K562 (cell line): ENCODE results near the gene KIF18B. TPM values are rescaled to one million over a fixed set of nuclear protein-coding genes. Genes with fewer than 3 reads are reported as not detected.

Experiments used
- ATAC-seq: fragments of 200-7000 bp; cut with Tn5 transposase; 3 replicates; pipeline ENCODE4 v1.9.1; 2020; ENCODE audit warnings: moderate library complexity
- BruUV-seq: library from RNA; stranded (reverse); fragments of 400-500 nt; replicated peaks from 2 replicates; lab custom pipeline; 2021; lab: Mats Ljungman, UMichigan
- CTCF ChIA-PET: fragments of 300-600 bp; formaldehyde crosslinking; extraction: SDS; loops from one replicate; lab custom pipeline; 2021; ENCODE audit warnings: low intra/inter-chr PET ratio; lab: Yijun Ruan, JAX
- POLR2A ChIA-PET: fragments of 300-600, 350-650 bp; sonication (Branson Sonifier 250); formaldehyde crosslinking; extraction: SDS; loops from one replicate; lab custom pipeline; 2021; ENCODE audit warnings: antibody characterized with exemption, inconsistent platforms; lab: Yijun Ruan, JAX
- DNase-seq, 4 experiments: peaks; one replicate each; pipeline versions ENCODE4 v3.0.0 to v3.0.0-alpha.2; 2011 to 2018; ENCODE audit warnings: low spot score in 3 of 4, mixed read lengths in 3 of 4; ENCODE audit errors: extremely low read depth in 1 of 4
- FAIRE-seq: peaks from 2 replicates; lab custom pipeline; 2011; peaks lifted over from hg19 to GRCh38; lab: Jason Lieb, UNC
- H2AFZ ChIP-seq: 2 replicates; pipeline ENCODE4 v1.6.0; 2011; ENCODE audit warnings: low read depth, low read length, control low read depth, inconsistent platforms
- H3K27ac ChIP-seq: fragments of 200-600 bp; 3 replicates; pipeline ENCODE4 v1.8.0; 2011; ENCODE audit warnings: low read depth, mild to moderate bottlenecking, control low read depth, inconsistent platforms, low read length, moderate library complexity, mixed read lengths; ENCODE audit errors: extremely low read depth
- H3K27me3 ChIP-seq, 2 experiments: fragments of 300-600 bp in 1 of 2; 2 replicates in 1 of 2; 3 replicates in 1 of 2; pipeline versions ENCODE4 v1.6.0 to v1.8.0; 2011; ENCODE audit warnings: inconsistent platforms in 2 of 2, low read length in 2 of 2, mild to moderate bottlenecking in 1 of 2, mixed read lengths in 1 of 2, moderate library complexity in 1 of 2; ENCODE audit not compliant: control insufficient read depth in 2 of 2, insufficient read depth in 2 of 2
- H3K36me3 ChIP-seq: fragments of 300-600 bp; 3 replicates; pipeline ENCODE4 v1.8.0; 2011; ENCODE audit warnings: mild to moderate bottlenecking, low read length, inconsistent platforms; ENCODE audit not compliant: control insufficient read depth, insufficient read depth
- H3K4me1 ChIP-seq, 2 experiments: fragments of 200-600 bp in 1 of 2; replicated peaks in 1 of 2; 2 replicates in 1 of 2; 3 replicates in 1 of 2; pipeline versions ENCODE4 v1.5.1 to v1.8.0; 2011; ENCODE audit warnings: inconsistent platforms in 2 of 2, low read length in 2 of 2, mild to moderate bottlenecking in 1 of 2, mixed read lengths in 1 of 2, moderate library complexity in 1 of 2; ENCODE audit not compliant: control insufficient read depth in 2 of 2, insufficient read depth in 2 of 2
- H3K4me2 ChIP-seq: 2 replicates; pipeline ENCODE4 v1.6.1; 2011; ENCODE audit warnings: low read length, control low read depth, inconsistent platforms, mixed read lengths; ENCODE audit not compliant: insufficient read depth
- H3K4me3 ChIP-seq: fragments of 200-600 bp; sonication (generic), shearing (Covaris generic); 2 replicates; pipeline ENCODE4 v1.5.1; 2016; ENCODE audit warnings: control low read depth, inconsistent platforms
- H3K79me2 ChIP-seq: fragments of 200-600 bp; 3 replicates; pipeline ENCODE4 v1.8.0; 2011; ENCODE audit warnings: low read length, inconsistent platforms; ENCODE audit not compliant: control insufficient read depth, insufficient read depth
- H3K9ac ChIP-seq, 2 experiments: 2 replicates each; pipeline versions ENCODE4 v1.6.0 to v1.6.1; 2011; ENCODE audit warnings: low read depth in 2 of 2, low read length in 2 of 2, control low read depth in 1 of 2, inconsistent platforms in 1 of 2, mild to moderate bottlenecking in 1 of 2, mixed read lengths in 1 of 2; ENCODE audit not compliant: insufficient read depth in 1 of 2
- H3K9me1 ChIP-seq: one replicate; pipeline ENCODE4 v1.6.0; 2011; ENCODE audit warnings: inconsistent platforms, mild to moderate bottlenecking, low read length, moderate library complexity; ENCODE audit not compliant: control insufficient read depth, insufficient read depth
- H3K9me3 ChIP-seq: replicated peaks from 2 replicates; pipeline ENCODE4 v1.5.1; 2011; ENCODE audit warnings: low read depth, low read length, inconsistent platforms; ENCODE audit not compliant: control insufficient read depth, insufficient read depth
- H4K20me1 ChIP-seq: replicated peaks from 2 replicates; pipeline ENCODE4 v1.6.1; 2011; ENCODE audit warnings: low read length, inconsistent platforms, mixed read lengths; ENCODE audit not compliant: control insufficient read depth, insufficient read depth
- RBFOX2 ChIP-seq: fragments of 200-400 bp; formaldehyde crosslinking; IDR thresholded peaks from 2 replicates; pipeline ENCODE4 v1.6.1; 2017; ENCODE audit warnings: low read depth, mild to moderate bottlenecking, low read length, moderate library complexity
- ZNF184 ChIP-seq: sonication (generic); formaldehyde crosslinking; IDR thresholded peaks from 2 replicates; pipeline ENCODE4 v1.5.0; 2020; ENCODE audit warnings: missing genetic modification reagents
- ZNF280B ChIP-seq: fragments of 250-450 bp; sonication (Bioruptor Pico); IDR thresholded peaks from 2 replicates; pipeline ENCODE4 v1.5.1; 2021; ENCODE audit warnings: mild to moderate bottlenecking
- WGBS: fragments of 100-300 bp; shearing (Covaris generic); methylation state at CpG from one replicate; pipeline ENCODE4 v1.1.6; 2016; ENCODE audit warnings: low coverage, mixed read lengths; ENCODE audit not compliant: insufficient coverage; ENCODE audit errors: missing lambda C conversion rate; 5-methylcytosine and 5-hydroxymethylcytosine counted together
- in situ Hi-C: fragments of 300-500 bp; cut with MboI; formaldehyde crosslinking; loops from 4 replicates; pipeline ENCODE4 v1.15.0; 2018; ENCODE audit warnings: inconsistent platforms, mixed read lengths
- intact Hi-C: fragments of 100-400 bp; cut with micrococcal nuclease; formaldehyde crosslinking; loops from 2 replicates; pipeline ENCODE4 v1.14.2; 2022
- polyA plus RNA-seq, 8 experiments: library from polyadenylated mRNA; depleted of rRNA in 4 of 8; stranded (reverse) in 5 of 8; unstranded in 3 of 8; fragments of >200 nt; fragmentation: Nextera tagmentation in 2 of 8; fragmentation: Illumina TruSeq in 1 of 8; extraction: Ambion mirVana in 2 of 8; extraction: Trizol in 1 of 8; gene quantifications; 2 replicates each; pipeline versions ENCODE4 v1.2.1 to v1.2.3, GENCODE V29; 2011 to 2014; ENCODE audit warnings: inconsistent platforms in 1 of 8, missing spikeins in 1 of 8
- total RNA-seq, 7 experiments: library from RNA; depleted of rRNA in 6 of 7; stranded (reverse); fragments of >200 nt in 6 of 7; fragmentation: Illumina TruSeq in 2 of 7; extraction: Trizol in 2 of 7; gene quantifications; 2 replicates each; pipeline versions ENCODE4 v1.2.1 to v1.2.3, GENCODE V29; 2011 to 2021; ENCODE audit warnings: low replicate concordance in 1 of 7

KIF18B gene
- total and polyA plus RNA-seq, 9 of the 15 experiments (the other 6 are each of a cell fraction or from before 2014, with no cell fraction given) = 2.0 to 42.8 (median 13.2) TPM

GRCh38 chr17:44904001-44904984 is 43.3 kb downstream of the KIF18B start:
- Histone ChIP-seq H3K27ac (no peak overlapping the region), H3K4me3 (no peak overlapping the region), H3K27me3 (no peaks in the 10 kb centered on the region), H3K36me3 (no peaks in the 10 kb centered on the region), H3K4me1 (peaks cover 37 to 39% of the 10 kb centered on the region in 2 experiments), H3K4me2 (no peak overlapping the region), H2AFZ (no peak overlapping the region), H3K9ac (no peak overlapping the region), H3K79me2 (peaks cover 2% of the 10 kb centered on the region; the same call in 1 of the 3 replicates), H4K20me1 (no peaks in the 10 kb centered on the region), H3K9me3 (no peaks in the 10 kb centered on the region), H3K9me1 (peaks cover 7% of the 10 kb centered on the region)
- intact Hi-C loops = no loop called here
- ChIA-PET POLR2A (interaction anchor here (0.7 to 1.5 kb wide), 3 partner anchors 16 to 199 kb away, joined by 3 to 4 read pairs (median 3); no protein-coding TSS in a partner anchor), CTCF (no interaction called here)
- in situ Hi-C loops = no loop called here
- 81% methylated on average over 35 of the region's 35 CpGs for WGBS
- DNase-seq (no peak), ATAC-seq (no peak), FAIRE-seq (no peak)
- no TSS peak for BruUV-seq
- 0 out of 2 replicates have a peak, but pooled peaks have one; percentile 13 for TF ChIP-seq RBFOX2
- TF ChIP-seq ZNF184 (CRISPR knock-in tag) = no peak
- TF ChIP-seq ZNF280B (CRISPR knock-in tag) = no peak
